ENCODE results near the gene ZNF605. TPM values are rescaled to one million over a fixed set of nuclear protein-coding genes. Genes with fewer than 3 reads are reported as not detected.
"Not testable (repeated sequence)": the region's sequence is repeated elsewhere in the genome, so short reads cannot be mapped to it uniquely, and the experiment has no call there.

ZNF605 gene
- total RNA-seq: 1 to 10 TPM; 4.9 to 7.7 (median 5.6) TPM

GRCh38 chr12:132956011-132956788 lies at the start of gene ZNF605:
Gene ZNF605 (minus strand): TSS chr12:132956306. CDS start chr12:132945635, 10,671 bp downstream.
- peak; percentile 80 to 94 for DNase-seq (ENCODE audit: low spot score in 2 of 2)
- 2 to 4% methylated on average over 37 to 40 of the region's 67 CpGs for WGBS, 2 donors
- intact Hi-C loops (cut with DNase I; ENCODE audit: low total_unique reads): no loop called here
- peak within 1 kb of the TSS; percentile 57 for H3K4me3 ChIP-seq (ENCODE audit: low read depth, poor library complexity, severe bottlenecking)
- TF ChIP-seq CTCF (IDR thresholded peaks at IDR 0.05) (no peak), POLR2A (IDR thresholded peaks at IDR 0.05) (no peak)

- no peak overlapping the region for H3K4me3 ChIP-seq (ENCODE audit: low read depth, poor library complexity, severe bottlenecking)
Observed at GRCh38 chr12:132998741-132999140, 42.6 kb upstream of the ZNF605 start.

GRCh38 chr12:132986885-132987225 lies 30.7 kb upstream of the ZNF605 start:
- no peak for DNase-seq (ENCODE audit: low spot score in 2 of 2)
- peak overlapping the region; percentile 93 for H3K4me3 ChIP-seq (ENCODE audit: low read depth, poor library complexity, severe bottlenecking)
- 4 to 8% methylated on average over 11 of the region's 11 CpGs for WGBS, 2 donors
- TF ChIP-seq CTCF (IDR thresholded peaks at IDR 0.05) (no peak), POLR2A (IDR thresholded peaks at IDR 0.05) (no peak)
- intact Hi-C loops (cut with DNase I; ENCODE audit: low total_unique reads): no loop called here

More at GRCh38 chr12:132998741-132999140, 42.6 kb upstream of the ZNF605 start:
- intact Hi-C loops (cut with DNase I; ENCODE audit: low total_unique reads): no loop called here
- no peak for TF ChIP-seq POLR2A (IDR thresholded peaks at IDR 0.05)
- TF ChIP-seq CTCF (IDR thresholded peaks at IDR 0.05): no peak
- 44 to 45% methylated on average over 1 of the region's 1 CpG for WGBS, 2 donors
- no peak for DNase-seq (ENCODE audit: low spot score in 2 of 2)

- WGBS, 2 donors: 0 to 1% methylated on average over 28 to 59 of the region's 76 CpGs
- peak within 1 kb of the TSS; percentile 93 for H3K4me3 ChIP-seq (ENCODE audit: low read depth, poor library complexity, severe bottlenecking)
- DNase-seq (ENCODE audit: low spot score in 2 of 2): peak; percentile 86 to 97
- intact Hi-C loops (cut with DNase I; ENCODE audit: low total_unique reads): no loop called here
- TF ChIP-seq CTCF (IDR thresholded peaks at IDR 0.05): no peak
- TF ChIP-seq POLR2A (IDR thresholded peaks at IDR 0.05): no peak
Observed at GRCh38 chr12:132986001-132986884, 30.1 kb upstream of the ZNF605 start, which contains the start of gene ZNF26. Gene ZNF26 (plus strand): TSS chr12:132986367. CDS start chr12:132986841, 474 bp downstream.

- DNase-seq (ENCODE audit: low spot score in 2 of 2); intact Hi-C loops (cut with DNase I; ENCODE audit: low total_unique reads): not testable (repeated sequence)
- 32 to 42% methylated on average over 13 of the region's 13 CpGs for WGBS, 2 donors
Observed at GRCh38 chr12:132976870-132977269, 20.8 kb upstream of the ZNF605 start.

GRCh38 chr12:132972374-132972773 lies 16.3 kb upstream of the ZNF605 start:
- intact Hi-C loops (cut with DNase I; ENCODE audit: low total_unique reads): no loop called here
- no peak overlapping the region for H3K4me3 ChIP-seq (ENCODE audit: low read depth, poor library complexity, severe bottlenecking)
- no peak for DNase-seq (ENCODE audit: low spot score in 2 of 2)
- 48 to 81% methylated on average over 1 of the region's 1 CpG for WGBS, 2 donors
- no peak for TF ChIP-seq CTCF (IDR thresholded peaks at IDR 0.05)
- no peak for TF ChIP-seq POLR2A (IDR thresholded peaks at IDR 0.05)

More at GRCh38 chr12:132976870-132977269, 20.8 kb upstream of the ZNF605 start:
- H3K4me3 ChIP-seq (ENCODE audit: low read depth, poor library complexity, severe bottlenecking): not testable (repeated sequence)
